Activated gamma-delta T cell (primary cell): ENCODE data around the gene TMCC3.
"Not testable (repeated sequence)": the region's sequence is repeated elsewhere in the genome, so short reads cannot be mapped to it uniquely, and the experiment has no call there.

Experiments
- DNase-seq: peaks from one replicate; lab custom pipeline; 2025; lab: John Stamatoyannopoulos, UW

The TMCC3 gene

GRCh38 chr12:94636462-94637085 is 13.8 kb downstream of the TMCC3 start:
- no peak for DNase-seq

DNA sequence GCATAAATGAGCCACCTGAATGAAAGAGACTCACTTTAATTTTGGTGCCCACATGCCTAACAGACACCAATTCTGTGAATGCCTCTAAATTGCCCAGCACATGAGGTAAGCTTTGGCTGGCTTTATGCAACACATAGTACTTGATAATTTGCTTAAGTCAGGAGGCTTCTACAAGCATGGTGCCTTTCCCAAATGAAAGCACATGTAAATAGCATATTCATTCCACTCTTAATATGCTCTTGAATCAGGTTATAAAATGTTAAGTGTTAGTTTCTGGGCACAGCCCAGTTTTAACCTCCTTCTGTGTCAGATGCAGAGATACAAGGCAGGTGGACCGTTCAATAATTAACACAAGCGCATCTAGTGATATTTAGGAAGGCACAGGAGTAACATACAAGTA is 15.6 kb downstream of the TMCC3 start:
- DNase-seq: no peak

DNA sequence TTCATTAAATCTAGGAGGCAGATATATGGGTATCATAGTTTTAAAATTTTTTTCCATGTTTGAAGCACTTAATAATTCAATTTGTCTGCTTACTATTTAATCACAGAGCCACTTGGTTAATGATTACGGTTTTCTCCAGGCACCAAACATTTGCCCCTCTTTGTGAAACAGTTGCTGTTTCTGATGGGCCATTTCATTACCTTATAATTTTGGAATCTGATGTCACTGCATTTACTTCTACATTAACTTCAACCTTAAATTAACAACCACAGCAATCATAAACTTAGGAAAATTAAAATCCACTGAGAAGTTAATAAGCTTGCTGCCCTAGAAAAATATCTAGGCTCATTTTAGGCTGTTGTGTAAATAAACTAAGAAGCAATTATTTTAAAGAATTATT is 17.0 kb downstream of the TMCC3 start:
- no peak for DNase-seq

DNA sequence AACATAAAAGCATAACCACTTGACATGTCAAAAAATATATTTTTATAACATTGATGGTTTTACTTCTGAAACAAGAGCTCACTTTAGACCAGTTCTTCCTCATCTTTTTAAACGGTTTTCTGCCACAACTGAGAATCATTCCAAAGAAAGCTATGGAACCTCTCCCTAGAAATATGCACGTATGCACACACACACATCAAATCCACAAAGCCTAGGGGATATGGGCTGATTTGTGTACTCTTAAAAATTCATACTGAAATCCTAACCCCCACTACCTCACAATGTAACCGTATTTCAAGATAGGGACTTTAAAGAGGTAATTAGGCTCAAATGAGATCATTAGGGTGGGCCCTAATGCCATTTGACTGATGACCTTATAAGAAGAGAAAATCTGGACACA is 19.3 kb downstream of the TMCC3 start:
- no peak for DNase-seq

DNA sequence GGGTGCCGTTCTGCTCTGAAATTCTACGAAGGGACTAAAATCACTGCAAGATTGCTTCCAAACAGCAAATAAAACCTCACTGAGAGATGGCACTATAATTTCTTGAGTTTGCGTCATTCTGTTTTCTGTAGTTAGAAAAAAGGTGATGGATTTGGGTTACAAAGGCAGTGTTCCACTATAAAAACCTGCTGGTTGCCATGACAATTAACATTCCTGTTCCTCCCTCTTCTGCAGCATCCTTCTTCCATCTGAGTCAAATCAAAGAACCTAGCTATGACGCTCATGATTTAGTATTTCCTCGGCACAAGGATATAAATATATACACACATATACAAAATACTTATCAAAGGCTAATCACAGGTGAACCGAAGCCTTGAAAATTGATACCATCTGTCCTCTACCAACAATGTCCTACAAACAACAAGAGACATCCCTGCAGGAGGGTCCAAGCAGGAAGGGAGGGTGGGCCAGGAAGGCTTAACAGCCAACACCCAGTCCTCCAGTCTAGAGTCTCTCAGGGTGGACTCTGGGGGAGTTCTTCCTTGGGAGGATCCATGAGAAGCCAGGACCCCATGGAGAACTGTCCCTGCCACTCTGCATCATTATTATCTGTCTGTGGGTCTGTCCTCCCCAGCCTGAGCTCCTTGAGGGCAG is 21.4 kb downstream of the TMCC3 start:
- no peak for DNase-seq

DNA sequence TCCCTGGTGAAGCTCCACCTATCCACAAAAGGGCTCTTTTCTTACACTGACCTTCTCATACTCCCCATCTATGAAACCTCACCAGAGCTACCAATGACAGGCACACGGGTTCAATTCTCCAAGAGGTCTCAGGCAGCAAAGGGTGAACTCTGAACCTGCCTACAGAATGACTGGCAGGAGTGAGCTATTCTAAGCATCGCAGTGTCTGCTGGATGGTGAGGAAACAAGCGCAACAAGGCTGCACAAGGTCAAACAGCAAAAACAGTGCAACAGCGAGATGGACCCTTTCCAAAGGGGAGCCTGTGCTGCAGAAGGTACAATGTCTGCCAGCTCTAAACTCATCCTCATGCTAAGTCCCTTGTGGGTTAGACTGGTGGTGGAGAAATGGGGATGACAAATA is 22.0 kb downstream of the TMCC3 start:
- DNase-seq: no peak

- no peak for DNase-seq
Observed at GRCh38 chr12:94625531-94625930, 24.8 kb downstream of the TMCC3 start.

- no peak for DNase-seq
Observed at GRCh38 chr12:94623161-94623920, 27.0 kb downstream of the TMCC3 start.

GRCh38 chr12:94622475-94622874 is 27.9 kb downstream of the TMCC3 start:
- no peak for DNase-seq

DNA sequence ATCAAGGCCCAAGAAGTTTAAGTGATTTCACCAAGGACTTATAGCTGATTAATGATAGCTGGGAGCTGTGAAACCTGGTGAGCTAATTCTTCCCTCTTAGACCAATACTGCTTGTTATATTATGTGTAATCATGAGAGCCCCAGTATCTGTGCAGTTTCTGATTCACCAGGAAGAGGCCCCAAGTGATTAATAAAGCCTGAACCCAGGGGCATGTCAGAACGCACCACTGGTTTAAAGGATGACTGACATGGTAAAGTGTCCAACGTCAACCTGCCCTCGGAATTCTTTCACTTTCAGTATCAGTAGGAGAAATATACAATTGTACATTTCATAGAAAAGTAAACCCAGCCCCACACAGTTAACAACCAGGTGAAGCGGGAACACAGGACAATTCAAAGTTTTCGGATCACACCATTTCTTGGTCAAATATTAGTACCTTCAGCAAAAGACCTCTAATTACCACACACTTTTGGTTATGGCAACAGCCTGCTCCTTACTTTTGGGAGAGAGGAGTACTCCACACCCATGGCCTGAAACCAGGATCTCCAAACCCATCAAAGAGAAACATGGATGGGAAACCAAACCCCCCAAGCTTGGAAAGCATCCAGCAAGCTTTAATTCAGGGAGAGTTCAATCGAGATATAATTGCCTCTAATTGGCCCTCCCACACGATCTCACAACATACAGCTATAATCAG is 28.5 kb downstream of the TMCC3 start:
- DNase-seq: no peak

DNA sequence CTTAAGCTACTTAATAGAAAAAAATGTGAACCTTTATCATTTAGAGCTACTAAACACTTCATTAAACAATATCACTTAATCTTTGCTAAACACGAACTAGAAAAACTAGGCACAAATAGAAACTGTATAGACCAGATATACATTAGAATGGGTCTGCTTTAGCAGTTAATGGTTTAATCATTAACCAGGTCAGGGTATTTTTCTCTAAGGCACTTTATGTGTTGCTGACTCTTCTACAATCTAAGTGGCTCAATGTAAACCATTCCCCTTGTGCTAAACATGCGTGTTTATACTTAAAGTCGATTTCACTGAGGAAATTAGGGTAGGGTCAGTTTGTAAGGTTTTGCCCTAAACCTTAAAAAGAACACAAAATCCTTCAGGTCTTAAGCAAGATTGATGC is 29.7 kb downstream of the TMCC3 start:
- DNase-seq: no peak

DNA sequence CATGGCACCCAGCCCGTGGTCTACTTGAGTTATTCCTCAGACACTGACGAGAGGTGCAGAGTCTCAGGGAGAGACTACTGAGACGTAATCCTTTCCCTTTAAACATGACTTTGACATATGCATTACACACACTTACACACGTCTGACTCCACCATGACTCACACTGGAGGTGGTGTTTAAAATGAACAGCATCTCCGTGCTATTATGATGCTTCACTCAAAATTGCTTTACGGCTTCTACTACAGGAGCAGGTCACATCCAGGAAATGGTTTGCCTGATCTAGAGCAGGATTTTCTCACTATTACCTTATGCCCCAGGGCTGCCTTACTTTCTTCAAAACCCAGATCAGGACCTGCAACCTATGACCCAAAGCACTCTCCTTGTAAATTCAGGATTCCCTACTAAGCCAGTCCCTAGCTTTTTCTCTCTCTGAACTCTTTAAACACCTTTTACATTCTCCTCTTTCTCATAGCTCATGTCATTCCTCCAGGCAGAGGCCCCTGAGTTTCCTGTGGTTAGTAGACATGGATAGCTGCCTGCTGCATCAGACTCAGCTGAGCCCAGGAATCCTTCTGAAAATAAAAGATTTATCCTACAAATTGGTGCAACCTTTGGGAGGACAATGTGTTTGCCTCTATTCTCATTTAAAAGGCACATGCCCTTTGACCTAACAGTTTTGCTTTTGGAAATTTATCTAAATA is 31.2 kb downstream of the TMCC3 start:
- no peak for DNase-seq

DNA sequence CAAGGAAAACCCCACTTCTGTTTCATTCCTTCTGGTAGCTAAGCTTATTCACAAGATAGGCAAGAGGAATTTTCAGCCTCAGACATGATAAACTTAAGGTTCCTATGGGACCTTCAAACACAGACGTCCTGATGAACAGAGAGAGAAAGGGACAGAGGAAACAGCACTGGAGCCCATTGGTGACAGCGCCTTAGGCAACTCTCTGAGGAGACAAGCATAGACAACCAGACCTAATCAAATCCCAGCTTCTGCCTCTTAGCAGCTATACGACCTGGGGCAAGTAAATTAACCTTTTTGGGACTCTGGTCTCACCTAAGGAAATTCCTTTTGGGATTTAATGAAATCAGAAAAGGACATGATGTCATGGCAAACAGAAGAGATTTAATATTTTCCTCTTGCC is 33.3 kb downstream of the TMCC3 start:
- DNase-seq: no peak

GRCh38 chr12:94616203-94616729 is 34.1 kb downstream of the TMCC3 start:
- DNase-seq: no peak

DNA sequence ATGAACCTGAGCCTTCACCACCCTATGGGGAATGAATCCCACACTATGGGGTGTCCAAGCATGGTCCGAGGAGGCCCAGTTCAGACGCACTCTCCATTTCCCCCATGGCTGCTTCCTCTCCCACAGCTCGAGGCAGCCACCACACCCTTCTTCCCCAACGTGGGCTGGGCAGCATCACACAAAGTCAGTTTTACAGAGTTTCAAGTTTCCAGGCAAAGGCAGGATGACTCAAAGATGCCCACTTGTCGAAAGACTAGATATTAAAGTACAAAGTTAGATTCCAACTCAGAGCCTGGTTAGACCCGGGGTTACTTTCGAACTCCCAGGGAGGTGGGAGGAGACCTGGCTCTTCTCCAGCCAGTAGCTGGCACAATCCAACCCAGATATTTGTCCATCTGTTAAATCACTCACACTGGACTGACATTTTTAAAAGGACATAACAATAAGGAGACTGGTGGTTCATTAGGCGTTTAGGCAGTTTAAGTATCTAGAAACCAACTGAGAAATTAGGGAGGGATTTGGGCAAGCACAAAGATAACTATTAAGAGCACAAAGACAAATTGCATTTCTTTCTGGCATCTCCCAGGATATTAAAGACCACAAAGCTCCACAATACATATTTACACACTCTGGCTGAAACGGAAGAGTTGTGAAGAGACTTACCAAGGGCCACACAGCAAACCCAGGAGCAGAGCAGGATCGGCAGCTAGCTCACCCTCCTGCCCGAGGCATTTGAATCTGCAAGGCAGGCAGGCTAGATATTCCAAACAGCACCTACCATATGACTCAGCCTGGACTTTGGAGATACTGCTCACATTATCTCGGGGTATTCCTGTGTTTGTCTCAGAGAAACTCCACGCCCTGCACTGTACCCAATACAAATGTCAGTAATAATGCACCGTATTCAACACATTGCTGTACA is 34.8 kb downstream of the TMCC3 start:
- DNase-seq: no peak

DNA sequence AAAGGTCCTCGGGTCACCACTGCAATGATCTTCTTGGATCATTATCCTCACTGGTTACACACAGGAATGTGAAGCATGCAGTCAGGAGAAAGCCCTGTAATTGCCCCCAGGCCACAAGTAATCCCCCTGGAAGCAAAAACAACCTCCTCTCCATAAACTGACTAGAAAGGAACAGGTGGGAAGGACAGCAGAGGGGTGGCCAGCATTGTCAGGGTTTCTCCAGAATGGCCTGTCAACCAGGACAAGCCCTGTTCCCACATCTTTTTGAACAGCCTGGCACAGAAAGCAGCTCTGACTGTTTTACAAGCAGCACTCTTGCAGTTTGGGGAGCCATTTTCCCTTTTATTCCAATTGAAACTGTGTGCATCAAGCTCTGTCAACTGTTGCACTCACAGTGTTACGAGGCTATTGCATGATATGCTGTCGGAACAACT is 36.1 kb downstream of the TMCC3 start:
- no peak for DNase-seq

DNA sequence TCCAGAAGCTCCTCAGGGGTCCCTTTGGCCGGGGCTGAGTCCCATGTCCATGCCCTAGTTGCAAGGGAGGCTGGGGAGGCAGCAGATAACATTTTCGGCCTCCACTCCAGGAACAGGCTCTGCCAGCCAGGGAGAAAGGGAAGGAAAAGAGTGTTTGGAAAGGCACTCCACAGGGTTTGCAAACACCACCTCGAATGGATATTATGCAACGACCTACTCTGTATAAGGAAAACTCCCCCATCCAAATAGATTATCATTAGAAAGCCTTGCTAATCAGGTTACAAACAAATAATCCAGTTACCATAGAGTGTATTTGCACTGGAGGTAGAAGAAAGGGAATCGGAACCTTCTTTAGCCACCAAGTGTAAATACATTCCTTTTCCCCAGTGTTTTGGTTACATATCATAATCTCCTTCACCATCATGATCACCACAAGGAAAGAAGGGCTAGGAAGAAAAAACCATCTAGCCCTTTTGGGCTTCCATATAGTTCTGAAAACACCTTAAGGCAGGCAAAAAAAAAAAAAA is 40.4 kb downstream of the TMCC3 start:
- DNase-seq: no peak

DNA sequence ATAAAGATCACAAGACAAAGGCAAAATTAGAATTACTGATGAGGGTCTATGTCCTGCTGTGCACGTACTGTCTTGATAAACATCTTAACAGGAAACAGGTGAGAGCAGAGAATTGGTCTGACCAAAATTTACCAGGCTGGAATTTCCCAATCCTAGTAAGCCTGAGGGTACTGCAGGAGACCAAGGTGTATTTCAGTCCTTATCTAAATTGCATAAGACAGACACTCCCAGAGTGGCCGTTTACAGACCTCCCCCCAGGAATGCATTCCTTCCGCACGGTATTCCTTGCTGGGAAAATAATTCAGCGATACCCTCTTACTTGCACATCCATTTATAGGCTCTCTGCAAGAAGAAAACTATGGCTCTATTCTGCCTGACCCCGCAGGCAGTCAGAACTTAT is 43.5 kb downstream of the TMCC3 start:
- not testable (repeated sequence) for DNase-seq

DNA sequence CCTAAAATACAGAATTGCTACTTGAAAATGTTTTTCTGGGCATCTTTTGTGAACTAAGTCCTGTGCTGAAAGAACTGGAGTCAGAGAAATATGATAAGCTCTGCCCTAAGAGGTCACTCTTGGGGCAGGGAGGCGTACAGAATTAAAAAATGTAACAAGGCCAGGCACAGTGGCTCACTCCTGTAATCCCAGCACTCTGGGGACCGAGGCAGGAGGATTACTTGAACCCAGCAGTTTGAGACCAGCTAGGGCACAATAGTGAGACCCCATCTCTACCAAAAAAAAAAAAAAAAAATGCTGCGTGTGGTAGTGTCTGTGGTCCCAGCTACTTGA is 46.0 kb downstream of the TMCC3 start:
- DNase-seq: no peak
